Endothelial cell of umbilical vein (primary cell): ENCODE data around the gene MT1G. TPM values are rescaled to one million over a fixed set of nuclear protein-coding genes. Genes with fewer than 3 reads are reported as not detected.

ENCODE experiments used
- BruUV-seq: library from RNA; stranded (reverse); fragments of 400-500 nt; replicated peaks from 2 replicates; lab custom pipeline; 2021; lab: Mats Ljungman, UMichigan
- CTCF ChIA-PET: fragments of 300-600, 350-600 bp; sonication (Branson Sonifier 250); formaldehyde crosslinking; loops from one replicate; lab custom pipeline; 2021; ENCODE audit warnings: antibody characterized with exemption, inconsistent platforms; lab: Charles Lee
- POLR2A ChIA-PET: fragments of 300-600, 350-600 bp; sonication (Branson Sonifier 250); formaldehyde crosslinking; loops from one replicate; lab custom pipeline; 2021; ENCODE audit warnings: antibody characterized with exemption, inconsistent platforms; lab: Charles Lee
- DNase-seq: peaks from one replicate; pipeline ENCODE4 v3.0.0-alpha.2; 2011; ENCODE audit warnings: low read depth, low spot score
- FAIRE-seq: peaks from 2 replicates; lab custom pipeline; 2011; peaks lifted over from hg19 to GRCh38; lab: Jason Lieb, UNC
- H2AFZ ChIP-seq: 2 replicates; pipeline ENCODE4 v1.6.0; 2012; ENCODE audit warnings: low read depth, low read length, control low read depth, inconsistent platforms
- H3K27ac ChIP-seq: 2 replicates; pipeline ENCODE4 v1.5.1; 2011; ENCODE audit warnings: low read depth, mild to moderate bottlenecking, control low read depth, low read length, moderate library complexity; ENCODE audit not compliant: insufficient read depth
- H3K27me3 ChIP-seq, 2 experiments: 2 replicates each; pipeline versions ENCODE4 v1.6.0 to v1.6.1; 2011; ENCODE audit warnings: low read length in 2 of 2, mixed read lengths in 1 of 2; ENCODE audit not compliant: control insufficient read depth in 2 of 2, insufficient read depth in 2 of 2
- H3K36me3 ChIP-seq, 2 experiments: 2 replicates in 1 of 2; 3 replicates in 1 of 2; pipeline ENCODE4 v1.5.1; 2011; ENCODE audit warnings: low read length in 2 of 2, mild to moderate bottlenecking in 1 of 2, moderate library complexity in 1 of 2; ENCODE audit not compliant: control insufficient read depth in 2 of 2, insufficient read depth in 2 of 2; ENCODE audit errors: extremely low read depth in 1 of 2
- H3K4me1 ChIP-seq: 3 replicates; pipeline ENCODE4 v1.5.1; 2011; ENCODE audit warnings: mild to moderate bottlenecking, low read length; ENCODE audit not compliant: control insufficient read depth, insufficient read depth; ENCODE audit errors: extremely low read depth
- H3K4me2 ChIP-seq: 2 replicates; pipeline ENCODE4 v1.6.1; 2011; ENCODE audit warnings: low read length, control low read depth, mixed read lengths; ENCODE audit not compliant: insufficient read depth
- H3K4me3 ChIP-seq, 3 experiments: fragments of 200-600 bp in 1 of 3; sonication (generic), shearing (Covaris generic) in 1 of 3; replicated peaks in 1 of 3; 2 replicates each; pipeline ENCODE4 v1.5.1; 2011 to 2016; ENCODE audit warnings: control low read depth in 3 of 3, low read length in 3 of 3, mild to moderate bottlenecking in 2 of 3, inconsistent platforms in 1 of 3, low read depth in 1 of 3, moderate library complexity in 1 of 3; ENCODE audit not compliant: insufficient read depth in 1 of 3
- H3K79me2 ChIP-seq: 2 replicates; pipeline ENCODE4 v1.6.0; 2012; ENCODE audit warnings: low read length, inconsistent platforms; ENCODE audit not compliant: control insufficient read depth, insufficient read depth
- H3K9ac ChIP-seq: replicated peaks from 2 replicates; pipeline ENCODE3; 2011; ENCODE audit warnings: low read length, control low read depth; ENCODE audit not compliant: insufficient read depth; ENCODE audit errors: extremely low read depth
- H3K9me1 ChIP-seq: replicated peaks from 3 replicates; pipeline ENCODE4 v1.6.0; 2011; ENCODE audit warnings: mild to moderate bottlenecking, low read length; ENCODE audit not compliant: control insufficient read depth, insufficient read depth; ENCODE audit errors: extremely low read depth
- H3K9me3 ChIP-seq: replicated peaks from 2 replicates; pipeline ENCODE4 v1.5.1; 2012; ENCODE audit warnings: low read length, inconsistent platforms; ENCODE audit not compliant: control insufficient read depth, insufficient read depth
- H4K20me1 ChIP-seq: replicated peaks from 2 replicates; pipeline ENCODE3; 2011; ENCODE audit warnings: mild to moderate bottlenecking, low read length; ENCODE audit not compliant: control insufficient read depth, insufficient read depth; ENCODE audit errors: extremely low read depth
- CTCF ChIP-seq, 2 donors: IDR thresholded peaks; 1 replicate in 1 of 2; 2 replicates in 1 of 2; pipeline ENCODE4 v1.5.1; 2011; ENCODE audit warnings: low read length in 2 of 2, mild to moderate bottlenecking in 2 of 2, moderate library complexity in 2 of 2, control low read depth in 1 of 2, inconsistent platforms in 1 of 2, low read depth in 1 of 2; ENCODE audit not compliant: insufficient read depth in 1 of 2; ENCODE audit errors: extremely low read depth in 1 of 2
- EZH2 ChIP-seq: IDR thresholded peaks from 2 replicates; pipeline ENCODE4 v1.6.1; 2012; ENCODE audit warnings: borderline replicate concordance, low read depth, mild to moderate bottlenecking, moderate library complexity, low read length, inconsistent platforms; ENCODE audit not compliant: severe bottlenecking
- FOS ChIP-seq: IDR thresholded peaks from 2 replicates; pipeline ENCODE4 v1.6.1; 2011; ENCODE audit warnings: mild to moderate bottlenecking, low read length, moderate library complexity, borderline replicate concordance; ENCODE audit not compliant: insufficient read depth
- GATA2 ChIP-seq: IDR thresholded peaks from 2 replicates; pipeline ENCODE4 v1.7.0; 2011; ENCODE audit warnings: low read depth, mild to moderate bottlenecking, moderate library complexity, mixed read lengths, low read length; ENCODE audit not compliant: insufficient read length, insufficient read depth
- JUN ChIP-seq: IDR thresholded peaks from 2 replicates; pipeline ENCODE4 v1.6.1; 2011; ENCODE audit warnings: borderline replicate concordance, low read depth; ENCODE audit not compliant: insufficient read length, insufficient read depth
- MAX ChIP-seq: IDR thresholded peaks from 2 replicates; pipeline ENCODE4 v1.6.1; 2011; ENCODE audit not compliant: insufficient read depth, insufficient read length
- MYC ChIP-seq: IDR thresholded peaks from one replicate; pipeline ENCODE4 v1.6.1; 2011; ENCODE audit warnings: mild to moderate bottlenecking, low read depth, low read length
- POLR2A ChIP-seq: IDR thresholded peaks from 2 replicates; pipeline ENCODE4 v1.6.1; 2012; ENCODE audit warnings: low read depth, mild to moderate bottlenecking, control low read depth, low read length
- POLR2AphosphoS5 ChIP-seq: IDR thresholded peaks from 2 replicates; pipeline ENCODE4 v1.6.1; 2012; ENCODE audit warnings: low read depth, mild to moderate bottlenecking, control low read depth, low read length, moderate library complexity; ENCODE audit not compliant: insufficient read depth
- dilution Hi-C: fragments of 300-500 bp; cut with MboI; formaldehyde crosslinking; loops from one replicate; pipeline ENCODE4 v1.15.0; 2019; ENCODE audit warnings: low sequenced_read_pairs; ENCODE audit not compliant: extremely low pct_ligation_motif_present
- intact Hi-C: fragments of 100-400 bp; cut with micrococcal nuclease; formaldehyde crosslinking; loops from one replicate; pipeline ENCODE4 v1.10.0; 2022
- polyA plus RNA-seq, 4 experiments: library from polyadenylated mRNA; depleted of rRNA in 3 of 4; stranded (reverse) in 3 of 4; unstranded in 1 of 4; fragments of >200 nt; gene quantifications; 2 replicates each; pipeline versions ENCODE4 v1.2.1 to v1.2.3, GENCODE V29; 2011 to 2012; ENCODE audit warnings: missing spikeins in 1 of 4
- total RNA-seq: library from RNA; stranded (reverse); gene quantifications from 2 replicates; pipeline ENCODE4 v1.2.3, GENCODE V29; 2021

MT1G gene
- total and polyA plus RNA-seq, 2 donors (not counting 3 experiments of a cell fraction or from before 2014, with no cell fraction given), result not detected

- peak; percentile 35 for DNase-seq
- Histone ChIP-seq H4K20me1 (no peaks in the 10 kb centered on the region), H2AFZ (peak within 1 kb of the TSS; percentile 90), H3K9me1 (no peaks in the 10 kb centered on the region), H3K27ac (no peak within 1 kb of the TSS), H3K4me3 (peak within 1 kb of the TSS; percentile 26 to 65 (median 36)), H3K9ac (no peak within 1 kb of the TSS), H3K79me2 (no peaks in the 10 kb centered on the region), H3K36me3 (no peaks in the 10 kb centered on the region), H3K4me2 (peak within 1 kb of the TSS; percentile 81), H3K27me3 (peaks cover 33 to 37% of the 10 kb centered on the region in 2 experiments), H3K4me1 (peaks cover 10% of the 10 kb centered on the region), H3K9me3 (no peaks in the 10 kb centered on the region)
- POLR2A ChIA-PET, result no interaction called here
- dilution Hi-C loops, result no loop called here
- CTCF ChIA-PET, result interaction anchor here (1.3 to 1.5 kb wide), 2 partner anchors 12 to 144 kb away, joined by 3 to 6 read pairs; no protein-coding TSS in a partner anchor
- intact Hi-C loops, result loop anchor here (2.0 kb wide), 1 partner anchor 23 kb away; no protein-coding TSS in a partner anchor
- TF ChIP-seq EZH2 (no peak), POLR2AphosphoS5 (no peak), GATA2 (no peak)
- FAIRE-seq, result peak; percentile 88
- no TSS peak for BruUV-seq
Observed at GRCh38 chr16:56657555-56658326, 10.1 kb downstream of the MT1G start, which contains the start of gene MT1F. Gene MT1F, plus strand, starts transcription at chr16:56657959. Its CDS starts 100 bp downstream, at chr16:56658059.

GRCh38 chr16:56653218-56653617 is 14.6 kb downstream of the MT1G start:
- DNase-seq (no peak), FAIRE-seq (no peak)
- no peak overlapping the region for H3K27ac ChIP-seq
- no peaks in the 10 kb centered on the region for H4K20me1 ChIP-seq
- no peak overlapping the region for H2AFZ ChIP-seq
- H3K4me3 ChIP-seq, result no peak overlapping the region
- dilution Hi-C loops, result no loop called here
- POLR2A ChIA-PET, result no interaction called here
- no peaks in the 10 kb centered on the region for H3K9me3 ChIP-seq
- H3K27me3 ChIP-seq, result peaks cover 16 to 20% of the 10 kb centered on the region in 2 experiments
- H3K4me2 ChIP-seq, result no peak overlapping the region
- no peaks in the 10 kb centered on the region for H3K79me2 ChIP-seq
- no peak overlapping the region for H3K9ac ChIP-seq
- no peaks in the 10 kb centered on the region for H3K9me1 ChIP-seq
- TF ChIP-seq EZH2 (no peak), FOS (no peak), CTCF (IDR thresholded peaks at IDR 0.05; ENCODE audit: extremely low read depth in 1 of 2, insufficient read depth in 1 of 2, low read depth in 1 of 2, low read length in 2 of 2) (no peak), MAX (no peak), POLR2AphosphoS5 (no peak), JUN (no peak), GATA2 (no peak), POLR2A (no peak), MYC (no peak)
- peaks cover 4% of the 10 kb centered on the region for H3K4me1 ChIP-seq
- no peaks in the 10 kb centered on the region for H3K36me3 ChIP-seq
- no TSS peak for BruUV-seq
- CTCF ChIA-PET, result no interaction called here
- intact Hi-C loops, result no loop called here
